ENCODE results near the gene GP9. TPM values are rescaled to one million over a fixed set of nuclear protein-coding genes. Genes with fewer than 3 reads are reported as not detected.

Gene GP9
- total RNA-seq, 1 experiment from 2014 or later = not detected

DNA sequence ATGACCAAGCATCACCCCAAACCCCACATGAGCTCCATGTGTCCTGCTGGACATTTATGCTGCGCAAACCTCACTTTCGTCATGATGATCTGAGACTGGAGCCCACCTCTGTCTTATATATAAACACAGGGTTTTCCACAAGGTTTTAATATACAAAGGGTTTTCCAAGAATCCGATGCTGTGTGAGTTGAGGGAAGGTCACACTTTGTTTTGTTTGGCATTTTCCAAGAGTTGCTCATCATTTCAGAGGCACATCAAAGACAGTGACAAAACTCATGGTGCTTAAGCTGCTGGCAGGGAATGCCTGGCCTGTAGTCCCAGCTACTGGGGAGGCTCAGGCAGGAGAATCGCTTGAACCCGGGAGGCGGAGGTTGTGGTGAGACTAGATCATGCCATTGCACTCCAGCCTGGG, 39.4 kb upstream of the GP9 start:
- no peak overlapping the region for H3K14ac ChIP-seq (ENCODE audit: insufficient read depth, low read length)
- no peaks in the 10 kb centered on the region for H3K79me2 ChIP-seq (ENCODE audit: insufficient read depth, low read length)
- H4K20me1 ChIP-seq (ENCODE audit: control insufficient read depth, insufficient read depth, insufficient read length) = no peaks in the 10 kb centered on the region
- H3K9ac ChIP-seq (ENCODE audit: extremely low read depth, insufficient read length, low read length) = no peak overlapping the region
- no peak overlapping the region for H2BK20ac ChIP-seq (ENCODE audit: low read depth, low read length, poor library complexity, severe bottlenecking)
- Mint-ChIP-seq H3K27ac (no peak overlapping the region), H3K4me1 (peaks cover 2 to 5% of the 10 kb centered on the region in 2 experiments), H3K9me3 (no peaks in the 10 kb centered on the region), H3K4me3 (no peak overlapping the region), H3K36me3 (ENCODE audit: insufficient read depth in 1 of 3, low read depth in 3 of 3) (peaks cover 0 to 3% (median 0%) of the 10 kb centered on the region in 3 experiments; a peak in 1 of 7 replicates), H3K27me3 (ENCODE audit: low read depth) (peaks cover 43% of the 10 kb centered on the region)
- H3K4me2 ChIP-seq (ENCODE audit: insufficient read depth, insufficient read length, low read length) = no peak overlapping the region
- no peaks in the 10 kb centered on the region for H3K23me2 ChIP-seq (ENCODE audit: insufficient read length, low read depth, low read length, poor library complexity, severe bottlenecking)
- H3K18ac ChIP-seq (ENCODE audit: insufficient read length, low read depth, low read length) = no peak overlapping the region
- no peak overlapping the region for H2AK5ac ChIP-seq (ENCODE audit: insufficient read length, low read length)
- no peak overlapping the region for H4K8ac ChIP-seq (replicated peaks; ENCODE audit: insufficient read length, low read depth, low read length)
- H3K23ac ChIP-seq (ENCODE audit: insufficient read length, low read depth, low read length) = no peak overlapping the region
- H3T11ph ChIP-seq (ENCODE audit: low read length) = no peak overlapping the region
- H3K4me1 ChIP-seq (ENCODE audit: insufficient read depth, low read length) = no peaks in the 10 kb centered on the region
- no peak overlapping the region for H2AFZ ChIP-seq (ENCODE audit: low read length)
- H3K27ac ChIP-seq (ENCODE audit: insufficient read length, low read depth, low read length) = no peak overlapping the region
- no peak overlapping the region for H3K56ac ChIP-seq (ENCODE audit: insufficient read length, low read depth, low read length)
- no peaks in the 10 kb centered on the region for H3K9me3 ChIP-seq (ENCODE audit: control insufficient read depth, low read depth, low read length)
- no peaks in the 10 kb centered on the region; the same call in 1 of the 2 replicates for H3K27me3 ChIP-seq (ENCODE audit: insufficient read depth, low read length)
- WGBS (ENCODE audit: extremely low coverage, insufficient read length, low lambda C conversion rate) = no CpG with 5 or more reads among the region's 6 CpGs
- H2BK5ac ChIP-seq (ENCODE audit: insufficient read length, low read length) = no peak overlapping the region
- H4K5ac ChIP-seq (ENCODE audit: insufficient read length, low read depth, low read length) = no peak overlapping the region
- TF ChIP-seq, protein P1, sequence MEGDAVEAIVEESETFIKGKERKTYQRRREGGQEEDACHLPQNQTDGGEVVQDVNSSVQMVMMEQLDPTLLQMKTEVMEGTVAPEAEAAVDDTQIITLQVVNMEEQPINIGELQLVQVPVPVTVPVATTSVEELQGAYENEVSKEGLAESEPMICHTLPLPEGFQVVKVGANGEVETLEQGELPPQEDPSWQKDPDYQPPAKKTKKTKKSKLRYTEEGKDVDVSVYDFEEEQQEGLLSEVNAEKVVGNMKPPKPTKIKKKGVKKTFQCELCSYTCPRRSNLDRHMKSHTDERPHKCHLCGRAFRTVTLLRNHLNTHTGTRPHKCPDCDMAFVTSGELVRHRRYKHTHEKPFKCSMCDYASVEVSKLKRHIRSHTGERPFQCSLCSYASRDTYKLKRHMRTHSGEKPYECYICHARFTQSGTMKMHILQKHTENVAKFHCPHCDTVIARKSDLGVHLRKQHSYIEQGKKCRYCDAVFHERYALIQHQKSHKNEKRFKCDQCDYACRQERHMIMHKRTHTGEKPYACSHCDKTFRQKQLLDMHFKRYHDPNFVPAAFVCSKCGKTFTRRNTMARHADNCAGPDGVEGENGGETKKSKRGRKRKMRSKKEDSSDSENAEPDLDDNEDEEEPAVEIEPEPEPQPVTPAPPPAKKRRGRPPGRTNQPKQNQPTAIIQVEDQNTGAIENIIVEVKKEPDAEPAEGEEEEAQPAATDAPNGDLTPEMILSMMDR (conservative IDR thresholded peaks at IDR 0.05) = no peak
- H3K4ac ChIP-seq (ENCODE audit: low read depth, low read length) = no peak overlapping the region
- no peak overlapping the region for H2BK12ac ChIP-seq (ENCODE audit: insufficient read length, low read depth, low read length)
- H4K91ac ChIP-seq (ENCODE audit: insufficient read length, low read depth, low read length) = no peak overlapping the region
- H3K79me1 ChIP-seq (ENCODE audit: insufficient read depth, low read depth, low read length, poor library complexity, severe bottlenecking) = no peaks in the 10 kb centered on the region
- H2BK15ac ChIP-seq (ENCODE audit: low read depth, low read length) = no peak overlapping the region
- no peak overlapping the region for H2BK120ac ChIP-seq (ENCODE audit: low read depth, low read length, poor library complexity, severe bottlenecking)
- DNase-seq = no peak

Measured in H9 (cell line).